GM18526 (cell line): Measurements from ENCODE around the gene UVSSA.

Source experiments
- POLR2A ChIP-seq: IDR thresholded peaks from 3 replicates; pipeline ENCODE4 v1.6.1; 2011; ENCODE audit not compliant: insufficient read length; ENCODE audit errors: extremely low read depth

Gene UVSSA

DNA sequence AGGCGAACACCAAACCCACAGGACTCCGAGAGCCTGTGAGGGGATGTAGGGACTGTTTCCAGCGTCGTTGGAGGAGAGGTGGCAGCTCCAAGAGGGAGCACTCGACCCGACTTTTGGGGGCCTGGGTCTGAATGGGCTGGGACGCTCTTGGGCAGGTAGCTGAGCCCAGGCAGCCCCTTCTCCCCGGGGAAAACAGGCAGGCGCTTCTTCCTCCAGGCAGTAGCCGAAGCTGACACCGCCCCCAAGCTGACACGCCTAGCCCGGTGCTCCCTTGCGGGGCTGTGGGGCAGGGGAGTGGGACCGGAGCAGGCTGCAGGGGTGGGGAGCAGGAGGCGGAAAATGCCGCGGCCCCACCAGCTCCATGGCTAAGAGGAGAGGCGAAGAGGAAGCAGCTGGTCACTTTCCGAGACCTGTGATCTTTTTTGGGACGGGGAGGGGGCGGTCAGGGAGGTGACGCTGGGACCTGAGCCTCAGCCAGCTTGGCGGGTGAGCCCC, 55.1 kb downstream of the UVSSA start:
- no peak for TF ChIP-seq POLR2A

DNA sequence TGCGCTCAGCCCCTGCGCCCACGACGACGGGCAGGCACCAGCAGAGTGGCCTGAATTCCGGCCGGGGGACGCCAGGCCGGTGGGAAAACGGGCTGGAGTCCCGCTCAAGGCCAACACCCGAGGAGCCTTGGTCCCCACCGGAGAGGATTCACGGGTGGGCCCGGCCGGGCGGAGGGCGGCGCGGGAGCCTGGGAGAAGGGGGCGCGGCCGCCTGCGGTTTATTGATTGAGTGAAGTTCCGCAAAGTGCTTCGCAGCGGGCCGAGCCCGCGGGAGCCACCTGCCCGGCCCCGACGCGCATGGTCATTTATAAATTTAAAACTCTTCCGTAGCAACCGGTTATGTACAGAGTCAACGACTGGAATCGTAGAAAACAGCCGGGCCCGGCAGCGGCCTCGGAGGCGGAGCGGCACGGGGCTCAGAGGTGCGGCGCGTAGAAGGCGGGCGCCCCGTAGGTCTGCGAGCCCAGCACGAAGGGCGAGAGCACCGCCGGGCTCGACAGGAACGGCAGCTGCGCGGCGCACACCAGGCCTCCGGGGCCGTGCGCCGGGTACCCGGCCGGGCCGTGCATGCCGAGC, 55.6 kb downstream of the UVSSA start:
- TF ChIP-seq POLR2A: no peak

DNA sequence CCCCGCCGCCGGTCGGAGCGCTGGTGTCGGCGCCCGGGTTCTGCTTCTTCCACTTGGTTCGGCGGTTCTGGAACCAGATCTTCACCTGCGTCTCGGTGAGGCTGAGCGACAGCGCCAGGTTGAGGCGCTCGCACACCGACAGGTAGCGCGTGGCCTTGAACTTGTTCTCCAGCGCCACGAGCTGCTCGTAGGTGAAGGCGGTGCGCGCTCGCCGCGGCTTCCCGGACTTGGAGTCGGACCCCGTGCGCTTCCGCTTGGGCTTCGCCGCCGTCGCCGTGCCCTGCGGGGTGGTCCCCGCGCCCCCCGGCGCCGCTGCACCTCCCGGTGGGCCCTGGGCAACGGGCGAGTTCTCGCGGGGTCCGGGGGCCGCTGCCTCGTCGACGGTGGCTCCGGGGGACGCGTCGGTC, 56.2 kb downstream of the UVSSA start:
- TF ChIP-seq POLR2A: no peak

DNA sequence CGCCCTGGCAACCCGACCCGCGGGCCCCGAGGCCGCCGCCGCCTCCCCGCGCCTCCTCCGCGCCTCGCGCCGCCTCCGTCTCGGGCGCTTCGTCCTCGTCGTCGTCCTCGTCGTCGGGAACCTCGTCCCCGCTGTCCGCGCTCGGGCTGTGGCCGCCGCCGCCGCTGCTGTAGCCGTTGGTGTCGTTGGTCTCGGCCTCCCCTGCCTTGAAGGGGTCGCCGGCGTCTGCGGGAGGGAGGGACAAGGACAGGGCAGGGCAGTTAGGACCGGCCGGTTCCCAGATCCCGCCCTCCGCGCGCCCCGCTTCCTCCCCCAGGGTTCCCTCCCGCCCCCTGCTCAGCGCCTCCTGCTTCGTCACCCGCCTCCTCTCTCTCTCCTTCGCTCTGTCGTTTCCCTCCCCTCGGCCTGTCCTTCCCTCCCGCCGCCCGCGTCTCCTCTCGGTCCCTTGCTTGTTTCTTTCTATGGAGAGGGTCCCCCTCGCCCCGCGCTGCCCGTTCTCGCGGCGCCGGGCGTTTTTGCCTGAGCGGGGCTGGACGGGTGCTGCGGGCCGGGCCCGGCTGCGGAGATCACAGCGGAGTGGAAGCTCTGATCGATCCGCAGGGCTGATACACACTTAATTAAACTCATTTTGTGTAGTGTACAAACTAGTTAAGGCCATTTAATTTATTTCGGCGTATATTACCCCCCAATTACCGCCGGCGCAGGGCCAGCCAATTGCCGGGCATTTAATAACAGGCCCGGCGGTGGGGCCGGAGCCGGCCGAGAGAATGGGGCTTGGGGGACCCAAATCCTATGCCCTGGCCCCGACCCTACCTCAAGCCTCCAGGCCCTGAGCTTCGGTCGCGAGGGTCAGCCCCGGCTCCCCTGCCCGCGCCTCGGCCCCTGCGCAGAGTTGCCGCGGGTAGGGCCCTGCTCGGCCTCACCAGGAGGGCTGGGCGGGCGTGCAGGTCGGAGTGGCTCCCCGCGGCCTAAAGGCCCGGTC, 56.9 kb downstream of the UVSSA start:
- no peak for TF ChIP-seq POLR2A

DNA sequence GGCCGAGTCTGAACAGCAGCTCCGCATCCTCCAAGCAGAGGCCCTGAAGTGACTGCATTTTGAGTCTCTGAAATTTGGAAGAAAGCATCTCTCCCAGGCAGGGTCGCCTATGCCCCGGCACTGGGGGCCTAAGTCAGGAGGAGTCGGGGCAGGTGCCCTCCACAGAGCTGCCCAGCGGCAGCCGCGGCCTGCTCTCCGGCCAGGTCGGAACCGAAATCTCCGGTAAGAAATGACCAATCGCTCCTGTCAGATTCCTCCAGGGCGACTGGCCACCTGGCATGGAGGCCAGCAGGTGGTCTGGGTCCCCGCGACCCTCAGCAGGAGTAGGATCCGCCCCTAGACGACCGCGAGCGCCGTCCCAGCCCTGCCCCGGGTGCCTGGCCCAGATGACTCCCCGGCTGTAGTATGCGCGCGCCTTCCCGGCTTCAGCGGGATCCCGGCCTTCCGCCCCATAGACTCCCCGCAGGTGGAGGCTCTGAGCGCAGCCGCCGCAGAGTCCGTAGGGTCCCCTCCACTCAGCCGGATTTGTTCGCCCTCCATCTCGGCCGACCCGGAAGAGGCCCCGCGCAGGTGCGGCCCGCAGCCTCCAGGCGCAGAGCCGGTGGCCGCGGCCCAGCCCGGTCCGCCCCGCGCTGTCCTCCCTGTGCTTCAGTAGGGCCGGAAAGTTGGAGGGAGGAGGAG, 57.7 kb downstream of the UVSSA start:
- TF ChIP-seq POLR2A: no peak

DNA sequence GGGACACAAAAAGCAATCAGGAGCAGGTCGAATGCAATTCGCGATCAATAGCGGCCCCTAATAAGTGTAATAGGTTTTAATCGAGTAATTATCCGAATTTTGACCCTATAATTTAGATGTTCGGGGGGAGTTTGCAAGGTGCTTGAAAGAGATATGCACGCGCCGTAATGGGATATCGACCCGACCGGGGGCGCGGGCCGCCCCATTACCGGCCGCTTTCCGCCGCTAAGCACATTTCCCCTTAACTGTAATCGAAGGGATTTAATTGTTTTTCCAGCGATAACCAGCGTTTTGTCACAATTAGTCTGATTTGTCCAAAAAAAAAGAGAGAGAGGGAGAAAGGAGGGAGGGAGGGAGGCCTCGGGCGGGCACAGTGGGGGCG, 58.2 kb downstream of the UVSSA start:
- no peak for TF ChIP-seq POLR2A

DNA sequence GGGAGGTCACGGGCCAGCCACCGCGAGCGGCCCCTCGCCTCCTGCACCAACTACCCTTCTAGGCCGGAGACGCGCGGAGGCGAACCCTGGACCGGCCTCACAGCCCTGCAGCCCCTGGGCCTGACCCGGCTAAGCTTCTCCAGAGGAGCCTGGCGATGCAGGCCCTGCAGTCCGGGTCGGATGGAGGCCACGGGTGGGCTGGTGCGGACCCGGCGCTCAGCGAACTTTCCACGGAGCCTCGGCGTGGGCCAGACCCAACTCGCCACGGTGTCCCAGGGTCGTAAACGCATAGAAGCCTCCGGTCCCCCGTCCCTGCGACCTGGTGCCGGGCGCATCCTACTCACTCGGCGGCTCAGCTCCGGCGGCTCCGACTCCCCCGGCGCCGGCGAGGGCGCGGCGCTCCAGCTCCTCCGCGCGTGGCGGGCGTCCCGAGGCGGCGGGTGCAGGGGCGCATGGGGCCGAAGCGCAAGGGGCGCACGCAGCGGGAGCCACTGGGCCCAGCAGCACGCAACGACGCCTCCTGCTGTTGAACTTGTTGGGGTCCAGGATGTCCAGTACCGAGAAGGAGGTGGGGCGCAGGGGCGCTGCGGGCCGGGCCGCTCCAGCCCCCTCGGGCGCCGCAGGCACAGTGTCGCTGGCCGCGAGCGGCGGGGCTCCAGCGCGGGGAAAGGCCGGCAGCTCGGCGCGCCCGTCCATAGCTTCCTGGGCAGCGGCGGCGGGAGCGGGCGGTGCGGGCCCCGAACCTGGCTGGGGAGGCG, 58.8 kb downstream of the UVSSA start:
- no peak for TF ChIP-seq POLR2A

DNA sequence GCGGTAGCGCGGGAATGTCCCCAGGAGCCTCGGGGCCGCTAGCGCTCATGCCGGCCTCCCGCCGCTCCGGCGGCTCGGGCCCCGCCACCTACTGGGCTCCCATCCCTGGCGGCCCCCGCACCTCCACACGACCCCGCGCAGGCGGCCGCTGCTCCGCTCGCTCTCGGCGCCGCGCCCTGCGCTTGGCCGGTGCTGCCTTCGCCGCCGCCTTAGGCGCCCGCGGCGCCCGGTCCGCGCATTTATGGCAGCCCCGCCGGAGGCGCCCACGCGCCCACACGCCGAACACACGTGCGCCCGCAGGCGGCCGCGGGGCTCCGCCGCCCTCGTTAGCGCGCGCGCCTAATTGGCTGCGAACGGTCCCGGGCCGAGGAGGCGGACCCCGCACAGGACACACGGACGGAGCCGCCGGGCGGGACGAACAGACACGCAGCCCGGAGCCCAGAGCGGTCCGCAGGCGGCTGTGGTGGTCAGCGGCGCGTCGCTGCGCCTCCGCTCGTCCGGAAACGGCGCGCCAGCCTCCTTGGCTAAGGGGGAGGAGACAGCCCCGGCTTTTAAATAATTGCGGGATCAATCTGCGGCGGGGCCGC, 59.5 kb downstream of the UVSSA start, which contains the start of gene NKX1-1:
Gene NKX1-1, minus strand, starts transcription at position 49 of the 587 bp plus-strand sequence. Its CDS starts 0 bp downstream, at position 49.
- no peak for TF ChIP-seq POLR2A

DNA sequence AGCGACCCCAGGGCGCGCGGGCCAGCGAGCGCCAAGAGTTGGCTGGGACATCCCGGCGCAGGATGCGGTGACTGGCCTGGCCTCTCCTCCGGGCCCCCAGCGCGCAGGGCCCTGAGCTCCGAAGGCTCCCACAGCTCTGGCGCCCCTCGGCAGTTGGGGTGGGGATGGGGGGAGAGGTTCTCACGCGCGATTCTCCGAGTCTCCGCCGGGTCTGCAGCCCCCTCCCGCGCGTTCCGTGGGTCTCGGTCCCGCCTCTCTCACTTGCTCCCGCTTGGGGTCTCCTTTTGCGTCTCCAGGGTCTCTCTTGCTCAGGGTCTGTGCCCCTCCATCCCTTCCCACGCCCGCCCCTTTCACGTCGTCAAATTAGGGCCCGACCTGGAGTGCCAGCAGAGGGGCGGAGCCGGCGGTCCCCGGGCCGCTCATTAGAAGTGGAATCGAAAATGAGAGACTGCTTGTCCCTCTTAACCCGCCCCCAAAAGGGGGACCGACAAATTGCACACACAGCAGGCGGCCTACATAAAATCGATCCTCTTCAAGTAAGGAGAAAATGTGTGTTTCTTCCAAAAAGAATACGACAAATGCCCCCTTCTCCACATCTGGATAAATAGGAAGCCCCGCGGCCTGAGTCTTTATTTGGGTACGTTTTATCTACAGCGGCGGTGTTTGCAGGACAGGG, 60.1 kb downstream of the UVSSA start:
- no peak for TF ChIP-seq POLR2A

DNA sequence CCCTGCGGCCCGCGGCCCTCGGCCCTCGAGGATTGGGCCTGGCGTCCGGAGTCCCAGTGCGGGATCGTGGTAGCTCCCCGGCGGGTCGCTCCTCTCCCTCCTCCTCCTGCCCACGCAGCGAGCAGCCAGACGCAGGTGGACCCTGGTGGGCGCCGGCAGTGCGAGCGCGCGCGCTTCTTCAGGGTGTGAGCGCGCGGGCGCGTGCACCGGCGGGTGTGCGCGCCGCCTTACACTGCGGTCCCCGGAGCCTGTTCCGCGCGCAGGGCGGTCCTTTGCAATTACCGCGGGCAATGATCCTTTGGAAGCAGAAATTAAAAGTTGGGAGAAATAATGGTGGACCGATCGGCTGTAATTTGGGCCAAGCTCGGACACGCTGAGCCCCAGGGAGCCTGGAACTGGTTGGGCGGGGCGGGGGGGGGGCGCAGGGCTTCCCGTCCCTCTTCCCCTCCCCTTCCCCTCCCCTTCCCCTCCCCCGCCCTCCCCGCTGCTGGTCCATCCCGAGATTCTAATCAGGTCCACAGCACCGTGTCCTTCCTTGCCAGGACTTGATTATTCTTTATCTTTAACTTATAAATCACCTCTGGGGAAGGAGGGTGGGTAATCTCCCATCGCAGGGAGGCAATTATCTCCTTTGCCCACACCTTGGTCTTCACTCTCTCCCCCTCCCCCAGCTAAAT, 60.8 kb downstream of the UVSSA start:
- no peak for TF ChIP-seq POLR2A

DNA sequence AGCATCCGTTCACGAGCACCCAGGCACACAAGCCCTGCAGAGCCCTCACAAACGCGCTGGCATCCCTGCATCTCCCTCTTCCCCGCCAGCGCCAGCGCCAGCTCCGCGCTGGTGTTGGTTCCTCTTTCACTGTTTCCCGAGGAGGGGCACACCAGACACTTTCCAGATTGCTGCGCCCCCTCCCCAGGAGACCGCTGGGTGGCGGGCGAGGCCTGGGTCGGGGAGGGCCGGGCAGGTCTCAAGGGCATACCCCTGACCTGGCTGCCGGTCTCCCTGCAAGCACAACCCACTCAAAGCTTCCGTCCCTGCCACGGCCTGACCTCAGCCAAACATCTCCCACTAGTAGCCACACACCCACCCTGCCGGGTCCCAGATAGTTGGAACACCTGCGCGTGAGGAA, 61.4 kb downstream of the UVSSA start:
- no peak for TF ChIP-seq POLR2A

DNA sequence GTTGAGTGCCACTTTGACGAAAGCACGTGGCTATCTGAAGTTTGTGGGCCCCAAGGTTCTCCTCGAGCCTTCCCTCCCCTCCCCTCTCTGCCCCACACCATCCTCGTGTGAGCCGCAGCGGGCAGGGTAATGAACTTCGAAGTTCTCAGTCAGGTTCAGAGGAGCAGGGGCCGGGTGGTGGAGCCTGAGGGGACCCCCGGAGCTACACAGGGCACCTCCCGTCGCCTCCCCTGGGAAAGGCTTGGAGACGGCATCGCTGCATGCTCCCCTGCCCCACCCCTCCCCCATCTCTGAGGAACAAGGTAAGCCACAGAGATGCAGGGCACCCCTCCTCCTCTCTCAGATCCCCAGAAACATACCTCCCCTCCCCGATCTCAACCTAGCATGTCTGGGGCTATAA, 62.1 kb downstream of the UVSSA start:
- no peak for TF ChIP-seq POLR2A

DNA sequence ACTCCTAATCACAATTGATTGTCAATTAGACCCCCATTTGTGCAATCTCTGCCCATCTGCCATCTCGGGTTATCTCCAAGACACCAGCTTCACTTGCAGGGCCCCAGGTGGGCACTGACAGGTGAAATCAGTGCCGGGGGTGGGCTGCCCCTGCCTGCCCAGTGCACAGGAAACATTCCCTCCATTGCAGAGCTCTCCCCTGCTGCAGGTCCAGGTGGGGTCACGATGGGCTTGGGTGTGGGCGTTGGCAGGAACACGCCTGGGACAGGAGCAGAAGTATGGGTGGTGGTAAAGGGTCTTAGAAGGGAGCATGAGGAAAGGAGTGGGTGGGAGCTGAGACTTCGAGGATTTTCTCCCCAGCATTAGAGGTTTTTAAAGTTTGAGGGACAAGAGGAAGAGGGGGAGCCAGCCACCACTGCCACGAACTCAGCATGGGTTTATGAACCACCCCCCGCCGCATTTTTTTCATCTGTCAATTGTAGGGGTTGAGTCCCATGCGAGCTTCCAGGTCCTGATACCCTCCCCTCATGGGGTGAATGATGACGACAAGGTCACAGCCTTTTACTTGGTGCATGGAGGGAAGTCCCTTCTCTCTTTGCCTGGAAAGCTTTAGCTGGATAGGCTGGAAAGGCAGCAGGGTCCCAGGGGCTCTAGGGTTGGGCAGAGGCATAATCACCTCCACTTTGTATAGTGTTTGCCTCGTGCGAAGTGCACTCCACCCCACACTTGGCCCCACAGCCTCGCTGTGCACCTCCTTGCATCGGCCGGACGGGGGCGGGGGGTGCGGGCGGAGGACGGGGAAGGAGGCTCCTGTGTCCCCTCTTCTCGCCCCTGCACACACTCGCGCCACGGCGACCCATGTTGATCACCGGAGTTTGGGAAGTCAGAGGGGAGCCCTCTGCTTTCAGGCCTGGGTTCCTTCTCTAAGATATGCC, 62.8 kb downstream of the UVSSA start:
- no peak for TF ChIP-seq POLR2A
